ENCODE measurements around the gene ASTN2.
A peak's percentile ranks its signal among the peaks of the same experiment; 100 is the strongest.

The ASTN2 gene

DNA sequence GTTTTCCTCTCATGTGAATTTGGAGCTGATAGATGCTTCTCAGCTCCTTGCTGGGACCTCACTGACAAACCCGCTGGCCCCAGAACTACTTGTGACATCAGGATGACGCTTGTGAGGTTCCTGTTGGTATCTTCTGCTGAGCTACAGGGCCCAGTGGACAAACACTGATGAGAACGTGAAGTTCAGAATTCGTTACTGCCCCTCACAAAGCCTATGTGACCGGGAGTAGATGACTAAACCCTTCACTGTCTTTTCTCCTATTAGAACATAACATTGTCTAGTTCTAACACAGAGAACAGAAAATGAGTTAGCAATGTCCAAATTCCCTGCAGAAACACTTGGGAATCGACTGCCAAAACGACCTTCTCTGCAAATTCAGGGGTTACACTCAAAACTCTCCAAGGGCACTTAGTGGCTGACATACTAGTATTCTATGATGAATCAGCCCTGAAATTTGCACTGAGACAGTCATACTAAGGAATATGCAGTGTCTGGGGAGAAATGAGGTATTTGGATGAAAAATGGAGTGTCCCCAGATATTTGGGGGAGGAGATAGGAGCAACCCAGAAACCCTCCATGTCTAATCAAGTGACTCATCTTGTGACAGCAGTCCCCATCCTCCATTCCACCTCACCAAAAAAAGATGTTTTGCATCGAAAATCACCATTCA, 871.0 kb downstream of the ASTN2 start:
- DNase-seq: no peak

DNA sequence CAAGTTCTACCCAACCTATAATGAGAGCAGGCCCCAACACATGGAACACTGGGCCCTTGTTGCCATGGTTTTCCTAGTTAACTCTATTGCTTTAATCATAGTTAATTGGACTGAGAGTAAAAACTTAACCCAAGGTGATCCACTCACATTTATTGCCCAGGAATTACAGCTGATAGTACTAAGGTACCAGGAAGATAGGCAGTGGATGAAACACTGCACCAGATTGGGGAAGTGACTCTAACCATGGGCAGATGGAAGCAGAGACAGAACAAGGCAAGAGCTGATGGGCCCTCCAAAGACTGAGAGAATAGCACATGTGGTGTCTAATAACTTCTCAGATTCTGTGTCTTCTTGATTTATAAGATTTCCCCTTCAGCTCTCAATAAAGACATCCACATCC, 873.5 kb downstream of the ASTN2 start:
- no peak for DNase-seq

DNA sequence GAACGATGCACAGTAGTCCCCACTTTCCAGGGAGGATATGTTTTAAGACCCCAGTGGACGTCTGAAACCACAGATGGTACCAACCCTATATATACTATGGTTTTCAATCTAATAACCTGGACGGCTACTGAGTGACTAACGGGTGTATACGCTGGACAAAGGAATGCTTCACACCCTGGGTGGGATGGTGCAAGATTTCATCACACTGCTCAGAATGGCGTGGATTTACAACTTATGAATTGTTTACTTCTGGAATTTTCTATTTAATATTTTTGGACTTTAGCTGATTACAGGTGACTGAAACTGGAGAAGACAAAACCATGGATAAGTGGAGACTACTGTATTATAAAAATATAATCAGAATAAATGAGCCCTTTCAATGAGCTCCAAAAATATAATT, 875.3 kb downstream of the ASTN2 start:
- no peak for DNase-seq

DNA sequence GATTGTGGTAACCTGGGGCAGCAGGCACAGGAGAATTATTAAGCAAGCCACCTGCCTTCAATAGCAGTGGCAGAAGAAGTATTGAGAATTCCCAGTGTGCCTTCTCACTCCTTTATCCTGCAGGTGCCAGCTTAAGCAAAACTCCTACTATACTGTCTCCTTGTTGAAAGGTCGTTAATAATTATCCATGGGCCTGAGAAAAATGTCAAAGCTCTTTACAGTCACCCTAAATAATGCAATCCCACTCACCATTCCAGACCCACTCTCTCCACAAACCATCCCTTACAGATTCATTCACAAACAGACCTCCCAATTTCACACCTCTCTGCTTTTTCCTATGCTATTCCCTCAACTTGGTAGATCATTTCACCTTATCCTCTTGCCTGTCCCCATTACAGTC, 889.2 kb downstream of the ASTN2 start:
- DNase-seq: no peak

DNA sequence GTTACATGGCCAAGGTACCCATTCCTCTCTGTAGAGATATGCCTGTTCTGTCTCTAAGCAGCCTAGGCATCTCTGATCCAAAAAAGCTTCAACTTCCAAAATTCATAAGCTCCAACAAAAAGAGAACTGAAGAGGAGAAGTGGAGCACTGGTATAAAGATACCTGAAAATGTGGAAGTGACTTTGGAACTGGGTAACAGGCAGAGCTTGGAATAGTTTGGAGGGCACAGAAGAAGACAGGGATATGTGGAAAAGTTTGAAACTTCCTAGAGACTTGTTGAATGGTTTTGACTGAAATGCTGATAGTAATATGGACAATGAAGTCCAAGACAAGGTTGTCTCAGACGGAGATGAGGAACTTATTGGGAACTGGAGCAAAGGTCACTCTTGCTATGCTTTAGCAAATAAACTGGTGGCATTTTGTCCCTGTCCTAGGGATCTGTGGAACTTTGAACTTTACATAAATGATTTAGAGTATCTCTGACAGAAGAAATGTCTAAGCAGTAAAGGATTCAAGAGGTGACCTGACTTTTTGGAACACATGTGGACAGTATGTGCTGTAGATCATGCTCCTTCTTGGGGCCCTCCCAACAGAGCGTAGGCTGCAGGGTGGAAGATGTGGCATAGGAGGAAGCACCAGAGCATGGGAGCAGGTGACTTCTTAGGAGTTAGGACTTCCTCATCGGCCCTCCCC, 889.9 kb downstream of the ASTN2 start:
- no peak for DNase-seq

DNA sequence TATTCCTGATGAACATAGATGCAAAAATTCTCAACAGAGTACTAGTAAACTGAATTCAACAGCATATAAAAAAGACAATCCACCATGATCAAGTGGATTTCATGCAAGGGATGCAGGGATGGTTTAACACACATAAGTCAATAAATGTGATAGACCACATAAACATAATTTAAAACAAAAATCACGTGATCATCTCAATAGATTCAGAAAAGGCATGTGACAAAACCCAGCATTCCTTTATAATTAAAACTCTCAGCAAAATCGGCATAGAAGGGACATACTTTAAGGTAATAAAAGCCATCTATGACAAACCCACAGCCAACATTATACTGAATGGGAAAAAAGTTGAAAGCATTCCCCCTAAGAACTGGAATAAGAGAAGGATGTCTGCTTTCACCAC, 894.6 kb downstream of the ASTN2 start:
- no peak for DNase-seq

DNA sequence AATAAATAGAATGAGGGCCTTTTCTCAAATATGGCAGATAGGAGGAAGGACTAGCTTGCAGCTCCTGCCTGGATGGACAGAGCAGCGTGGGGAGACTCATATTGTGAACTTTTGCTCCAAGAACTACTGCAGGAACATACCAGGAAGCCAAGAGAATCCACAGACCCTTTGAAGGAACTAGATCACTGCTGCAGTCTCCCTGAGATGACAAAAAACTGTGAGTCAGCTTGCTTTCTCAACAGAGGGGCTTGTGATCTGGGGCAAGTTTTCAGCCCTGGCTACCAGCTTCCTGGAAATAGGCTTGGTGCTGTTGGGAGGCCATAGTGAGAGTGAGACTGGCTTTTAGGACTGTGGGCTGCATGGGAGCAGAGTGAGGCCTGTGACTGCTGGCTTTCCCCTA, 898.4 kb downstream of the ASTN2 start:
- DNase-seq: no peak

DNA sequence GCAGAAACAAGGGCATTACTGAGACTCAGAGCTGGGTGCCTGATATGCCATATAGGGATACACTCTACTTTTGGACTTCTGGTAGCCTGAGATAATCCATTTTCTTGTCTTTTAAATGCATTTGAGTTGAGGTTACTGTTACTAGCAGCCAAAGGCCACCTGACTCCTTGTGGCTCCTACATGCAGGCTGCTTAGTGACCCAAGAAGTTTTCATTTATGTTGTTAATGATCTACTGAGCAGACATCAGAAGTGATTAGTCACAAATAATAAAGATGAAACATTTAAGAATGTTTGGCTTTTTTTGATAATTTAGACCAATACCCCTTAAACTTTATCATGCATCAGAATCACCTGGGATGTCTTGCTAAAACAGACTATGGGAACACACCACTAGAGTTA, 899.3 kb downstream of the ASTN2 start:
- DNase-seq: no peak

DNA sequence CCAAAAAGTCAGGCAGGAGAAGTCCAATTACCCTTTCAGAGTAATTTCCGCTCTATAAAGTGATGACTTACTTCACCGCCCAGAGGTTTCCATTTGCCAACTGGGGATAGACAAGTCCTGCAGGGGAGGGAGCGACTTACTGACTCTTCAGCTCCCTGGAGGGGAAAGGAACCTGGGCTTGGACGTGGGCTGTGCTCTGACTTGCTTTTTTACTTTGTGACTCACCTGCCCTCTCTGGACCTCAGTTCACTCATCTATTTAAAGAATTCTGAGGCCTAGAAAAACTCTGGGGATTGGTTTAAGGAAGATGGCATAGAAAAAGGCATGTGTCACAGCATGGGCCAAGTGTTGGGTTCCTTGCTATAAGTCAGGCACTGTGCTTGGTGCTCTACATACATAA, 908.2 kb downstream of the ASTN2 start:
- DNase-seq: peak; percentile 73

DNA sequence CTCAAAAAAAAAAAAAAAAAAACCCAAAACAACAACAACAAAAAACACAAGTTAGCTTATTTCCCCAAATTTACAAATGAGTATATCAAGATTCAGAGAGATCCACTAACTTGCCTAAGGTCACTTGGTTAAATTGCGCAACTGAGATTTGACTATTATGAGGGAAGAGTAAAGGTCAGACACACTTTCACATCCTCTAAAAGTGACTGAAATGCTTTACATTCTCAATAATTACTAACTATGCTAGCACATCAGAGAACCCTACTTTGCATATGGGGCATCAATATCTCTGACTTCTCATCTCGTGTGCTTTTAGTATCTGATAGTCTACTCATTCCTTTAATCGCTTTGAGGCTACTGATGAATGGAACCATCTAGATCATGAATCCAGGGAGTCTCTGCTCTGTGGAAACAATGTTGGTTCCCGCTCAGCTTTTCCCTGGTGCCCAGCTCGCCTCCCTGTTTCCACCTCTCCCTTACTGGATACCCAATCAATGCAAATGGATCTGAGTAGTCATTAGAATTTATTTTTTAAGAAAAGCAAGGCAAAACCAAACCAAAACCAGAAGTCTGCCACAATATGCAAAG, 909.9 kb downstream of the ASTN2 start:
- no peak for DNase-seq

DNA sequence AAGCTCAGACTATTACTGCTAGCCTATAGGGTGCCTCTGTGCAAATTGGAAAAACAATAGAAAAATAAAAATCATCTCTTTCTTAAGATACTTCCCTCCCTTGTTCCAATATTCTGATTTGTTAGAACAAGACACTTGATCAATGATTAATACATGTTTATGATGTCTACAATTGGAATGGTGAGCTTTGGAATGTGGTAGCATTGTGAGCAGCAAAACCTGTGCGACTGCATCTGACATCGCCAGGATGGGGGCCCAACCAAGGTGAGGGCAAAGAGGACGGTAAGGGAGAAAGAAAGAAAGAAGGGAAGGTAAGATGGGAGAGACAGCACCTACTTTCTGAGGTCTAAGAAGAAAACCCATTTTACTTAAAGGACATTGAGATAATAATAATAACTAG, 910.8 kb downstream of the ASTN2 start:
- no peak for DNase-seq

DNA sequence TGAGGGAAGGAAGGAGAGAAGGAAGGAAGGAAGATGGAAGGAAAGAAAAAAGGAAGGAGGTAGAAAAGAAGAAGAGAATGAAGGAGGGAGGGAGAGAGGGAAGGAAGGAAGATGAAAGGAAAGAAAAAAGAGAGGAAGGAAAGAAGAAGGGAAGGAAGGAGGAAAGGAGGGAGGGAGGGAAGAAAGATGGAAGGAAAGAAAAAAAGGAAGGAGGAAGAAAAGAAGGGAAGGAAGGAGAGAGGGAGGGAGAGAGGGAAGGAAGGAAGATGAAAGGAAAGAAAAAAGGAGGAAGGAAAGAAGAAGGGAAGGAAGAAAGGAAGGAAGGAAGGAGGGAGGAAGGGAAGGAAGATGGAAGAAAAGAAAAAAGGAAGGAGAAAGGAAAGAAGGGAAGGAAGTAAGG, 912.1 kb downstream of the ASTN2 start:
- no peak for DNase-seq

DNA sequence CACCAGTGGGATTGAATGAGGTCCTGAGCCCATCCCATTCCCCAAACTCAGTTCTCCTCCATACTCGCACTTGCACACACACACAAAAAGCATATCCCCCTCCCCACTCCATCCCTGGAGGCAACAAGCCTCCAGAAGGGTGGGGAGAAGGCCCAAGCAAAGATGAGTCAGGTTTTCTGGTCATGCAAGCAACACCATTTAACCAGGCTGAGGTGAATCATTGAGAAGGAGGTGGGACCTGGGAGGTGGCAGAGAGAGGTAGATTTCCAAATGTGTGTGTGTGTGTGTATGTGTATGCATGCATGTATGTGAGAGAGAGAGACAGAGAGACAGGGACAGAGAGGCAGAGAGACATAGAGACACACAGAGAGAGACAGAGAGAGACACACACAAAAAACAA, 913.0 kb downstream of the ASTN2 start:
- DNase-seq: peak; percentile 74

DNA sequence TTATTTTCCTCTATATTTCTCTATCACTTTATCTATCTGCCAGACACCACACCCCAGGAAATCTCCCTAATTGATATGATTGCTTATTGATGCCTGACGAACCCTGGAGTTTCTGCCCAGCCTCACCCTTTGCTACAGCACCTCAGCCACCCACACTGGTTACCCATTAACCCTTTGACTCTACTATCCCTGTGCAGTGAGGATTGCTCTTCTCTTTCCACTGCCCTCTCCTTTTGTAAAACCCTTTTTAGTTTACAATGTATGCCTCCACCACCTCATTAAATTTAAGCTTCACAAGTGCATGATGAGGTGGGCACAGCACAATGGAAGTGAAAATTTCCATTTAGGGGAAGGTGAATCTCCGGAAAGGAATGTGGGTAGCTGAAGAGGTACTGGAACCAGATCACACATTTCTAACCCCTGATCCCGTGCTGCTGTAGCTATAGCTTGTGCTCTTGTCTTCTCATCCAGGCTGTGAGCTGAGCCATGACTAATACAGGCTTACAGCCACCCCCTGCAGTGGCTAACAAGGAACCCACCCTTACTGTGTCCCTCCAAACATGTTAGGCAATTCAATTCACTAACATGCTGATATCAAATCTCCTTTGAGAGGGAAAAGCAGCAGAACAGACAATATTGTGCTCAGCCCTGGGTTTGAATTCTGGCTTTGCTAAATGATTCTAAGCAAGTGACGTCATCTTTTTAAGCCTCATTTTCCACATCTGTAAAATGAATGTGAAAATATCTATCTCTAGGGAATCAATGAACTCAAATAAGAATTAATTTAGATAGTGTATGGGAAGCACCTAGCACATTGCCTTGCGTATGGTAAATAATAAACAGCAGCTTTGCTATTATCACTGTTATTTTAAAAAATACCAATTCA, 914.6 kb downstream of the ASTN2 start:
- DNase-seq: peak; percentile 88

DNA sequence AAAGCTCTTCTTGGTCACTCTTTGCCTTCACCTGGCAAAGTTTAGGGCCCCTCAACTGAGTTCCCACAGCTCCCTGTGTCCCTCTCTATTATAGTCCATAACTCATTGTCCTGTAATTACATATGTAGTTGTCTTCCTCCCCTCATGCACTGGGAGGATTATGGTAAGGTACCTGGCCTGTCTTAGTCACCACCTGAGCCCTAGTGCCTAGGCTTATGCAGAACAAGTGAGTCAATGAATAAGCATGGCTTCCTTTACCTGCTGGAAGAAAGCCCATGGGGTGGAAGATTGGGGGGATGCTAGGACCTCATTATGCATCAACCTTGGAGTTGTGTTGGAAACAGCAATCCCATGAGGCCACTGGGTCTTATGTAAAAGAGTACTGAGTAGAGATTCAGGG, 915.4 kb downstream of the ASTN2 start:
- DNase-seq: no peak

DNA sequence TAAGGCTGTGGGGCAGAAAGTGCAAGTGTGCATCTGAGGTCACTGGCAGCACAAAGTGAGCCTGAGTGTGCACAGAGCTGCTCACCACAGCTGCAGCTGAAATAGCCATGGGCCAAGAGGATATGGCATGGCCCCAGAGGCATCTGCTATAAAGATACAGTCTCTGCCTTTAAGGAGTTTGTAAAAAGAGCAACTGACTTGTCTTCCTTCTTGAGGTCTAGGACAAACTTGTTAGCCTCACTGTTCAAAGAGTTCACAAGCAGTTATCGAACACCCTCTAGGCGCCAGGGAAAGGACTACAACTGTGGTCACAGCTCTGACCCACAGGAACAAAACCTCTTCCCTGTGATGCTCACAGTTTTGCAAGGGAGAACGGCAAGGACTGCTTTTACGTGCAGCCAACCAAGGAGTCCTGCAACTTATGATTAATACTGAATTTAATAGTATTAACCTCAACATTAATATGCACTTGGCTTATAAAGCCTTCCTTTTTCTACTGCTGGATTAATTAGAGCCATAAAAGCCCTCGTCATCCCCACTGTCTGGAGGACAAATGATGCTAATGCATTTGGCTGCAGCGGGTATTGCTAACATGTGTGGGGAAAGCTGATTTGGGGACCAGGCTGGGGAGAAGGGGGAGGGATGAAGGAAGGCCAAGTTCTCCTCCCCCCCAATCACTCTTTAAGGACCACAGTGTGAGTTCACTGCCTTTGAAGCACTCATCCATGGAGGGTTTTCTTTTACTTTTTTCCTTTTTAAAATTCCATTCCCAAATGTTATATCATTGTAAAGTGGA, 917.6 kb downstream of the ASTN2 start:
- no peak for DNase-seq

DNA sequence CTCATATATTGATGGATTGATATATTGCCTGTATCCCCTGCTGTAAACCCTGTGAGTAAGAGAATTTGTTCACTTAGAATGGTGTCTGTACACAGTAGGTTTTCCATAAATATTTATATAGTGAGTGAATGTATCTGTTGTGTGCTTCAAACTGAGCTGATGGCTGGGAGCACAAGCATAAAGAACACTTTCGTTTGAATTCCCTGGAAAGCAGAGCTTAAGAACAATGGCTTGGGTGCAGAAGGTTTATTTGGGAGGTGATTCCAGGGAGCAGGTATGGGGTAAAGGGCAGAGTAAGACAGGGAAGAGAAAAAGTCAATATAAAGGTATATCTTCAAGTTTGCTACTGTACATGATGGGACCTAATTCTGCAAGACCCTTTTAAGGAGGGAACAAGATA, 918.7 kb downstream of the ASTN2 start:
- no peak for DNase-seq

DNA sequence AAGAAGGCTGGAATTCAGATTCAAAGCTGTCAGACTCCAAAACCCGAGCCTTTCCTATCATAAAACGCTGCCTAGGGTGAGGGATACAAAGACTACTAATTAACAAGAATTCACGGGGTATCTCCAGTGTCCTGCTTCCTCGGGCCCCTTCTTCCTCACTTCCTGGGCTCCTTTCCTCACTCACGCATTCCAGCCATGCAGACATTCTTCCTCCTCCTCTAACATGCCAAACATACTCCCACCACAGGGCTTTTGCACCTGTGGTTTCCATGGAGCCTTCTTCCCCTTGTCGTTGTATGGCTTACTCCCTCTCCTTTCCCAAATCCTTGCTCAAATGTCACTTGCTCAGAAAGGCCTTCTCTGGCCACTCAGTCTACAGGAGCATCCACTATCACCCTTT, 919.1 kb downstream of the ASTN2 start:
- DNase-seq: no peak

DNA sequence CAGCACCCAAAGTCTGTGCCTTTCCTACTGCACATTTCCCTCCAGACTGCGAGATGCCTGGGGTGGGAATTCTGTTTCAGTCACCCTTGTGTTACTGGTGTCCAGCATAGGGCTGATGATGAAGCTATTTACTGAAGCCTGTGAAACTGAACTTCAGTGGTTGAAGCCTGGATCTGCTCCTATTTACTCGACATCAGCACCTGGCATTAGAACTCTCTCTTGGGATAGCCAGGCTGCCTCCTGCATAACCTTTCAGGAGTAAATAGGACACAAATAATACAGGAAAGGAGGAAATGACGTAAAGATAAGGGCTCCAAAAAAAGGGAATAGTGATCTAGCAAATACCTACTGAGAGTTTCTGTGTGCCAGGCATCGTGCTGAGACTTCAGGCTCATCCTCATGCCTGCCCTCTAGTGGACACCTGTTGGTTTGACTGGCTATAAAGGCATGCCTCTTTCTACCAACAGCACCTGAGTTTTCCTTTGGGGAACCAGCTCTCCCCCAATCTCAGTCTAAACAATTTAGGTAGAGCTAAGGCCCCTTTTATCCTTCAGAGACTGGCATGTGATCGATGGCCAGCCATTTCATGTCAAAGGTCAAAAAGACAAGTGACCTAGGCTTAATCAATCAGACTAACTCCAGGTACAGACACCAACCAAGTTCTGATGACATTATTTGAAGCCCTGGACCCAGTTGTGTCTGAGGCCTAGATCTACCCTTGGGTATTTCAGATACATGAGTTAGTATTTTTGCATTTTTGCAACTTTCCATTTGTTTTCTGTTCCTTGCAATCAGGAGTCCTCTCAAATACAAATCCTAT, 919.8 kb downstream of the ASTN2 start:
- no peak for DNase-seq

DNA sequence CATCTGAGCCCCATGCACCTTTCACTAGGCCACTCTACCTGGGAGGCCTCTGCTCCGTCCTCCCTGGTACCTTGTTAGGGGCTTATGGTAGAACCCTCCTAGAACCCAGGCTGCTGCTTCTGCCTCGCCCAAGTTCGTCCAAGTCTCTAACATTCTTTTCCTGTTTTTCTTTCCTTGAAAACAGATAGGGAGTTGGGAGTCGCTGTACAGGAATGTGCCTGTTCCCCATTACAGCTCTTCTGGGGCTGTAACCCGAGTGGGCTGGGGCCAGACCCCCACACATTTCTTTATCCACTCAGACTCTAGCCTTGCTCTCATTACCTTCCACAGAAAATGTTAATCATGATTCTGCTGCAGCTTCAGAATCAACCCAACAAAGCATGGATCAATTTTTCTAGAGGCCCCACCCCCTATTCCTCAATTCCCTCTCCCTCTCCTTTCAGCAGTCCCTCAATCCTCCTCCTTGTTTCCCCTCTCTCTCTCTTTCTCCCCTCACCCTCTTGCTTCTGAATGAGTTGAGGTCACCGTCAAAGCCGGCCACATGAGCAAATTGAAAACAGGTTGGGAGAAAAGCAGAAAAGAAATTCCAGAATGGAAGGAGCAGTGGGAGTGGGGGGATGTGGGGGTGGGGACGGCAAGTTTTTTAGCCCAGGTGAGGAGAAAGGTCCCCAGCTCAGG, 921.5 kb downstream of the ASTN2 start:
- DNase-seq: no peak

DNA sequence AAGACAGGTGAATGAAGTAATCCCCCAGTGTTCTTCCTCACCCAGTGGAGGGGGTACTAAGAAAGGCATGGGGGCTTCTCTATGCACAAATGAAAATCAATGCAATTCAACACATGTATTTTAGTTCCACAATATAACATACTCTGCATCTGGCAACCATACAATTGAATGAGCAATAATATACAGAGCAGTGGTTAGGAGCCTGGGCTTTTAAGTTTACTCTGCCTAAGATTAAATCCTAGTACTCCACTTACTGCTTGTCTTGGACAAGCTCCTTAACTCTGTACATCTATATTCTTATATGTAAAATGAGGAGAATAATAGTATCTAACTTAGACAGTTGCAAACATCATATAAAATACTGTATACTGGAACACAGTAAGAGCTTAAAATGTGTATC, 923.2 kb downstream of the ASTN2 start:
- no peak for DNase-seq
